Activated CD4-positive, alpha-beta memory T cell treated with anti-CD3 and anti-CD28 coated beads for 36 hours (primary cell): ENCODE measurements around the gene GTF3C1. TPM values are rescaled to one million over a fixed set of nuclear protein-coding genes. Genes with fewer than 3 reads are reported as not detected.

ENCODE experiments used
- CTCF ChIA-PET: fragments of 350-600 bp; sonication (Branson Sonifier 250); formaldehyde crosslinking; loops from one replicate; lab custom pipeline; 2021; ENCODE audit warnings: antibody characterized with exemption, inconsistent platforms; lab: Charles Lee
- POLR2A ChIA-PET: fragments of 350-600 bp; sonication (Branson Sonifier 250); formaldehyde crosslinking; loops from one replicate; lab custom pipeline; 2021; ENCODE audit warnings: antibody characterized with exemption; lab: Charles Lee
- DNase-seq: peaks from one replicate; pipeline ENCODE4 v3.0.0-alpha.2; 2020
- H3K27ac Mint-ChIP-seq: one replicate; pipeline ENCODE4 v1.8.0; 2021; ENCODE audit warnings: mixed read lengths
- H3K27me3 Mint-ChIP-seq: one replicate; pipeline ENCODE4 v1.8.0; 2021; ENCODE audit warnings: mixed read lengths
- H3K36me3 Mint-ChIP-seq: one replicate; pipeline ENCODE4 v1.8.0; 2021; ENCODE audit warnings: mixed read lengths
- H3K4me1 Mint-ChIP-seq: one replicate; pipeline ENCODE4 v1.8.0; 2021; ENCODE audit warnings: low read depth, mixed read lengths
- H3K4me3 Mint-ChIP-seq: one replicate; pipeline ENCODE4 v1.8.0; 2021; ENCODE audit warnings: mild to moderate bottlenecking, mixed read lengths
- H3K9me3 Mint-ChIP-seq: one replicate; pipeline ENCODE4 v1.8.0; 2021; ENCODE audit warnings: mixed read lengths
- intact Hi-C: fragments of 100-400 bp; cut with micrococcal nuclease; formaldehyde crosslinking; loops from one replicate; pipeline ENCODE4 v1.15.1; 2023
- total RNA-seq, 2 experiments: library from RNA; stranded (reverse); gene quantifications; one replicate each; pipeline ENCODE4 v1.2.3, GENCODE V29; 2021

GTF3C1 gene
- total RNA-seq, 2 experiments from 2014 or later, result 50.6 to 52.9 TPM

DNA sequence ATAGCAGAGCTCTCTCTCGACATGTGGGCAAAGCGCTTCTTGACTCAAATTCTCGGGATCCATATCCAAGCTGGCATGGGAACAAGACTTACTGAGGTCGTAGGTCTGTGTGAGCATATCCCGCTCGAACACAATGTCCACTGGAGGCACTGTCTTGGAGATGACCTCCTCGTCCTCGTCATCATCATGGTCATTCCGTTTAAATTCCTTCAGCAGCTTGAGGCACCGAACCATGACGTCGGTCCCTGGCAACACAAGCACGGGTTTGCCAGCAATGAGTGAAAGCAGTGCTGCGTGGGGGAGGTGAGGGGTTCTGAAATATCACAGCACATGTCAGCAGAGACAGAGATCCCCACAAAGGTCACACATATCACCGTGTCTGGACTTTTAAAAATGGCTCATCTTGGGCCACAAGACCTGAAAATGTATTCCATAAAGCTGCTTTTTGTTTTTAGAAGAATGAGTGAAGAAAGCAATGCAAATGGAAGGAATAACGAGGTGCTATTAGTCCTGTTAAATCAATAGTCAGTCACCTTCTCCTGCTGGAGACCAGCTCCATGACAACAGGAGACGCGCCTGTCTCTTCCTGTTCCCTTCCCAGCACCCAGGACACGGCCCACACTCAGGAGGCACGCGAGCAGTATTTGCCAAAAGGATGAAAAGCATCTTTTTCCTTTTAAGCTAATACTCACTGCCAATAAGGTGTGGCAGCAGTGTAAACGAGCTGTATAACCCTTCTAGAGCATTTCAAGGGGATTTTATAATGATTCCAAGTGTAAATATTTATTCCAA is 37.9 kb downstream of the GTF3C1 start:
- H3K9me3 Mint-ChIP-seq, result no peaks in the 10 kb centered on the region
- no peak overlapping the region for H3K27ac Mint-ChIP-seq
- DNase-seq, result no peak
- no peaks in the 10 kb centered on the region for H3K4me1 Mint-ChIP-seq
- intact Hi-C loops, result no loop called here
- no peak overlapping the region for H3K4me3 Mint-ChIP-seq
- CTCF ChIA-PET, result no interaction called here
- POLR2A ChIA-PET, result no interaction called here
- H3K36me3 Mint-ChIP-seq, result peaks cover 20% of the 10 kb centered on the region
- no peaks in the 10 kb centered on the region for H3K27me3 Mint-ChIP-seq

DNA sequence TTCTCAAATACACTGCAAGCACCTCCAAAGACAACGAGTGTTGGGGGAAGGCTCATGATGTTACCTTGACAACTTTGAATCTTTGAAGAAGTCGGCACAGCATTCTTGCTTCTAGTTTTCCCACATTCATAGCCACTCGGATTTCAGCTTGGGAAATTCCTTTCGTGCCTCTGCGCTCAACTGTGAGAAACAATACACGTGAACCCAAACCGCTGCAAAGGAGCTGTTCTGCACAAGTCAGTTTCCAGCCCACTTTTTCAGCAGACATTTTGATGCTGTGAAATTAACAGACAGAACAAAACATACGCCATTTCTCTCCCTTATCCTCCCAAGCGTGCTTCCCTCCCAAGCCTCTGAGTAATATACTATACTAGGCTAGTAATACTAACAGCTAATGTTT is 41.2 kb downstream of the GTF3C1 start:
- Mint-ChIP-seq H3K36me3 (peaks cover 34% of the 10 kb centered on the region), H3K27me3 (no peaks in the 10 kb centered on the region), H3K4me3 (no peak overlapping the region), H3K9me3 (no peaks in the 10 kb centered on the region), H3K27ac (no peak overlapping the region), H3K4me1 (no peaks in the 10 kb centered on the region)
- CTCF ChIA-PET, result no interaction called here
- intact Hi-C loops, result no loop called here
- DNase-seq, result no peak
- POLR2A ChIA-PET, result no interaction called here

GRCh38 chr16:27506771-27507170 is 42.9 kb downstream of the GTF3C1 start:
- Mint-ChIP-seq H3K4me1 (no peaks in the 10 kb centered on the region), H3K4me3 (no peak overlapping the region), H3K27ac (no peak overlapping the region), H3K9me3 (no peaks in the 10 kb centered on the region), H3K27me3 (no peaks in the 10 kb centered on the region), H3K36me3 (peaks cover 43% of the 10 kb centered on the region)
- intact Hi-C loops, result no loop called here
- ChIA-PET POLR2A (no interaction called here), CTCF (no interaction called here)
- DNase-seq, result no peak

GRCh38 chr16:27505297-27506236 is 44.1 kb downstream of the GTF3C1 start:
- intact Hi-C loops, result no loop called here
- H3K9me3 Mint-ChIP-seq, result no peaks in the 10 kb centered on the region
- H3K27ac Mint-ChIP-seq, result no peak overlapping the region
- no peak for DNase-seq
- ChIA-PET CTCF (no interaction called here), POLR2A (no interaction called here)
- H3K4me1 Mint-ChIP-seq, result no peaks in the 10 kb centered on the region
- H3K4me3 Mint-ChIP-seq, result no peak overlapping the region
- no peaks in the 10 kb centered on the region for H3K27me3 Mint-ChIP-seq
- H3K36me3 Mint-ChIP-seq, result peaks cover 38% of the 10 kb centered on the region

- no peaks in the 10 kb centered on the region for H3K4me1 Mint-ChIP-seq
- ChIA-PET POLR2A (no interaction called here), CTCF (no interaction called here)
- H3K27ac Mint-ChIP-seq, result no peak overlapping the region
- no peaks in the 10 kb centered on the region for H3K9me3 Mint-ChIP-seq
- no peak overlapping the region for H3K4me3 Mint-ChIP-seq
- DNase-seq, result no peak
- H3K27me3 Mint-ChIP-seq, result no peaks in the 10 kb centered on the region
- intact Hi-C loops, result no loop called here
- H3K36me3 Mint-ChIP-seq, result peaks cover 35% of the 10 kb centered on the region
Measured at GRCh38 chr16:27503662-27504061, 46.1 kb downstream of the GTF3C1 start.

DNA sequence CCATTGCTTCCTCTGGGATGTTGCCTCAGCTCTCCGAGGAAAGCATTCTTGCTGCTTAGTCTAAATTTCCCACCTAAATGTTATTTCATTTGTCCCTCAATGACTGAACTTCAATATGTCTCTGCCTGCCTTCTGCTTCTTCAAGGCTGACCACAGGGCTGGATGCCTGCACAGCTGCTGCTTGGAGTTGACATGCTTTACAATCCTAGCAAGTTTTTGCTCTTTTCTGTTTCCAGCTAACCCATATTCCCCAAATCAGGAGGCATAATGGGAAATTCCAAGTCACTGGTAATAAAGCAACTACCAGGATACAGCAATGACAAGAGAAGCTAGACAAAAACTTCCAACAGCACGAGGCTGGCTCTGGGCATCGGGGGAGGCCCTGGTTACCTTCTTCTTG is 48.9 kb downstream of the GTF3C1 start:
- Mint-ChIP-seq H3K4me1 (no peaks in the 10 kb centered on the region), H3K36me3 (peaks cover 38% of the 10 kb centered on the region), H3K4me3 (no peak overlapping the region), H3K27ac (no peak overlapping the region), H3K9me3 (no peaks in the 10 kb centered on the region), H3K27me3 (no peaks in the 10 kb centered on the region)
- intact Hi-C loops, result no loop called here
- CTCF ChIA-PET, result interaction anchor here (1.1 kb wide), 1 partner anchor 15 kb away, joined by 3 read pairs; no protein-coding TSS in a partner anchor
- no peak for DNase-seq
- POLR2A ChIA-PET, result no interaction called here

DNA sequence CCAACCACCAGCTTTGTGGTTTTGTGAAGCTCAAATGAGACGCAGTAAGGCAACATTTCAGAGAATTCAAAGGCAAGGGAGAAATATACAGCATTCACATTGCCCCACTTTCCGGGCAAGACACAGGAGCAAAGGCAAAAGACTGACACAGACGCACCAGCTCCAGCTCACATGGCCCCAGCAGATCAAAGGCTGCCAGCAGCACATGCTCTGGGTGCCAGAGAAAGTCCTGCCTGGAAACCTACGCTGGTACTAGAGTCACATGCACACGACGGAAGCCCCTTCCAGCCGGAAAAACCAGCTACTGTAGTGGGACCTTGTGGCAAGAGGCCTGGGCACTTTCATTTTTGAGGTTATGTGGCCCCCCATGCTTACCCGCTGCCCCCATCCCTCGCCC is 50.1 kb downstream of the GTF3C1 start:
- DNase-seq, result no peak
- Mint-ChIP-seq H3K27me3 (no peaks in the 10 kb centered on the region), H3K36me3 (peaks cover 40% of the 10 kb centered on the region), H3K4me1 (no peaks in the 10 kb centered on the region), H3K4me3 (no peak overlapping the region), H3K9me3 (no peaks in the 10 kb centered on the region), H3K27ac (no peak overlapping the region)
- ChIA-PET POLR2A (no interaction called here), CTCF (no interaction called here)
- intact Hi-C loops, result no loop called here

- peaks cover 40% of the 10 kb centered on the region for H3K36me3 Mint-ChIP-seq
Measured at GRCh38 chr16:27498916-27499658, 50.6 kb downstream of the GTF3C1 start.

DNA sequence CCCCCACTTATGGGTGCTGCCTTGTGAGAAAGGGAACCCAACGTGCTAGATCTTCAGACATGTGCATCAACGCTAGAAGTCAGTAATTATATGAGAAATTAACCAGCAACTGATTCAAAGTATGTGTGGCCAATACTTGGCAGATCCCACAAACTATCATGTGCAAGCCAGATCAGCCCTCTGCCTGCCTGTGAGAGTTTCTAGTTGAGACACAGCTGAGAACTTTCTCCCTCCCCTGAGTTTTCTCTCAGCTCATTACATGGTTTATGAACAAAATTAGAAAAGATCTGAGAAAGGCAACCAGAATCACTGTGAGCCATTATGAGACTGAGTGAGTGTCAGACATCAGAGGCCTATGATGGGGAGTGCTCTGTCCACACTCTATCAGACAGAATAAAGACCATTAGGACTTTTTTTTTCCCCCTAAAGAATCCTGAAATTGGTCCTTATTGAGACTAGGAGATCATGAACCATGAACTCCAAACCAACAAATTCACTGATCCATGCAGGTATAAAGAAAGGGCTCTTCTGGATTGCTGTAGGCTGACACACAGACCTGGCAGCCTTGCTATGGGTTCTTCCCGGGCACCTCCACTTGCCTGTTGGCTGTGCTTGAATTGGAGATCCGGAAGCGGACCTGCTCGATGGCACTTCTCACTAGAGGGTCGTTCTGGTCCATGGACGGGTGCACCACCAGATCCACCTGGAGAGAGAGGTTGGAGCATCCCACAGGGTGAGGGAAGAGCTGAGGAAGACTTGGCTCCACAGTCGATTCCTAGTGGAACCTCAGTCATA is 51.5 kb downstream of the GTF3C1 start:
- Mint-ChIP-seq H3K9me3 (no peaks in the 10 kb centered on the region), H3K27me3 (no peaks in the 10 kb centered on the region), H3K4me3 (no peak overlapping the region), H3K4me1 (no peaks in the 10 kb centered on the region), H3K27ac (no peak overlapping the region), H3K36me3 (peaks cover 32% of the 10 kb centered on the region)
- ChIA-PET CTCF (no interaction called here), POLR2A (no interaction called here)
- intact Hi-C loops, result no loop called here
- no peak for DNase-seq

More at GRCh38 chr16:27498916-27499658, 50.6 kb downstream of the GTF3C1 start:
- no peaks in the 10 kb centered on the region for H3K4me1 Mint-ChIP-seq
- no peak overlapping the region for H3K27ac Mint-ChIP-seq
- intact Hi-C loops, result no loop called here
- H3K4me3 Mint-ChIP-seq, result no peak overlapping the region
- ChIA-PET POLR2A (no interaction called here), CTCF (no interaction called here)
- no peaks in the 10 kb centered on the region for H3K9me3 Mint-ChIP-seq
- H3K27me3 Mint-ChIP-seq, result no peaks in the 10 kb centered on the region
- DNase-seq, result no peak

DNA sequence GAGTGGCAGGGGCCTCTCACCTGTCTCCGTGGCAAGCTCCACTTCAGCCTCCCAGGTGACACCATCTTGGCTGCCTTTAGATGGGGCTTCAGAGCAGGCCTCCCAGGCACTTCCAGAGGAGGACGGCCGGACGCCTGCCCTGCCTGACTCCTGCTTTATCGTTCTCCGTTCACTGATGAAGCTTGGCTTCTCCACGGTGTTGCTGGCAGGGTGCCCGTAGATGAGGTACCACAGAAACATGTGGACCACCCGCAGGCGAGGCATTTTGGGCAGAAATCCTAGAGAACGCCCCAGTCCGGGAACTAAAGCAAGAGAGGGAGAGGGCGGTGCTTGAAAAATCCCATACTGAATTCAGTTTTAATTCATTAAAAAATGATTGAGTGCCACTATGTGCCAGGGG is 54.5 kb downstream of the GTF3C1 start:
- no peak for DNase-seq
- no peaks in the 10 kb centered on the region for H3K27me3 Mint-ChIP-seq
- H3K27ac Mint-ChIP-seq, result no peak overlapping the region
- intact Hi-C loops, result no loop called here
- no peak overlapping the region for H3K4me3 Mint-ChIP-seq
- ChIA-PET POLR2A (no interaction called here), CTCF (no interaction called here)
- no peaks in the 10 kb centered on the region for H3K4me1 Mint-ChIP-seq
- H3K36me3 Mint-ChIP-seq, result peaks cover 31% of the 10 kb centered on the region
- H3K9me3 Mint-ChIP-seq, result no peaks in the 10 kb centered on the region

- H3K9me3 Mint-ChIP-seq, result no peaks in the 10 kb centered on the region
- H3K4me3 Mint-ChIP-seq, result no peak overlapping the region
- no peaks in the 10 kb centered on the region for H3K4me1 Mint-ChIP-seq
- intact Hi-C loops, result no loop called here
- H3K27ac Mint-ChIP-seq, result no peak overlapping the region
- no peaks in the 10 kb centered on the region for H3K27me3 Mint-ChIP-seq
- ChIA-PET POLR2A (no interaction called here), CTCF (no interaction called here)
- H3K36me3 Mint-ChIP-seq, result peaks cover 37% of the 10 kb centered on the region
- DNase-seq, result no peak
Measured at GRCh38 chr16:27492588-27492979, 57.1 kb downstream of the GTF3C1 start.
